22Rv1 (cell line): ENCODE results near the gene PPM1H.

Experiments used
- ZFX ChIP-seq: fragments of 450-650 bp; IDR thresholded peaks from 2 replicates; pipeline ENCODE4 v1.6.1; 2017; ENCODE audit warnings: antibody characterized with exemption, borderline replicate concordance
- TF ChIP-seq, protein P1 (sequence below): fragments of 450-650 bp; IDR thresholded peaks from 2 replicates; pipeline ENCODE4 v1.5.1; 2017; ENCODE audit warnings: mild to moderate bottlenecking

DNA sequence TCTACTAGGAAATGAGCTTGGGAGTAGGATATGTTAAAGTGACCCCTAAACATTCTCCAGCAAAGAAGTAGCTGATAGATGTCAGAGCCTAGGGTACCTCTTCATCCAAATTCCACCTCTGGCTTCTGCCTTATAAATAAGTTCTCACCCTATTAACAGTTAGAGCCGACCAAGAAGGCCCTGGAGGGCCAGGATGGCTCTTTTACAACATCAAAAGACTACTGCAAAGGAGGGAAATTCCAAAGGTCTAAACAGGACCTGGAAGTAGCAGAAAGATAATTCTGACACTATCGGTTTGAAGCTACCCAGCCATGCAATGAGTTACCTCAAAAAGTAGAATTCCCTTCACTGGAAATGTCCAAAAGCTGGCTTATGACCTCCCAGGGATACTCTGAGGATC, 90.0 kb downstream of the PPM1H start:
- TF ChIP-seq, protein P1, sequence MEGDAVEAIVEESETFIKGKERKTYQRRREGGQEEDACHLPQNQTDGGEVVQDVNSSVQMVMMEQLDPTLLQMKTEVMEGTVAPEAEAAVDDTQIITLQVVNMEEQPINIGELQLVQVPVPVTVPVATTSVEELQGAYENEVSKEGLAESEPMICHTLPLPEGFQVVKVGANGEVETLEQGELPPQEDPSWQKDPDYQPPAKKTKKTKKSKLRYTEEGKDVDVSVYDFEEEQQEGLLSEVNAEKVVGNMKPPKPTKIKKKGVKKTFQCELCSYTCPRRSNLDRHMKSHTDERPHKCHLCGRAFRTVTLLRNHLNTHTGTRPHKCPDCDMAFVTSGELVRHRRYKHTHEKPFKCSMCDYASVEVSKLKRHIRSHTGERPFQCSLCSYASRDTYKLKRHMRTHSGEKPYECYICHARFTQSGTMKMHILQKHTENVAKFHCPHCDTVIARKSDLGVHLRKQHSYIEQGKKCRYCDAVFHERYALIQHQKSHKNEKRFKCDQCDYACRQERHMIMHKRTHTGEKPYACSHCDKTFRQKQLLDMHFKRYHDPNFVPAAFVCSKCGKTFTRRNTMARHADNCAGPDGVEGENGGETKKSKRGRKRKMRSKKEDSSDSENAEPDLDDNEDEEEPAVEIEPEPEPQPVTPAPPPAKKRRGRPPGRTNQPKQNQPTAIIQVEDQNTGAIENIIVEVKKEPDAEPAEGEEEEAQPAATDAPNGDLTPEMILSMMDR, result no peak
- no peak for TF ChIP-seq ZFX
